ENCODE data around the gene ZNF652. TPM values are rescaled to one million over a fixed set of nuclear protein-coding genes. Genes with fewer than 3 reads are reported as not detected.

Gene ZNF652
- polyA plus RNA-seq, 1 of the 3 experiments (the other 2 are of a cell fraction), result 5.1 TPM

DNA sequence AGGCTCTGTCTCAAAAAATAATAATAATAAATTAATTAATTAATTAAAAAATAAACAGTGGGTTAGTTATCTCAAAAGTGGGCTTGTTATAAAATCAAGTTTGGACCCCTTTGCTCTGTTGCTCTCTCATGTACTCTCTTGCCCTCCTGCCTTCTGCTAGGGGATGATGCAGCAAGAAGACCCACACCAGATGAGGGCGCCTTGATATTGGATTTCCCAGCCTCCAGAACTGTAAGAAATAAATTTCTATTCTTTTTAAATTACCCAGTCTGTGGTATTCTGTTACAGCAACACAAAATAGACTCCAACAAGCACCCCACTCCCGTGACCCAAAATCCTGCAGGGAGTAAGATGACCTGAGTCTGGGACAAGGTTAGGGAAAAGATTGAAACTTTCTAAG, 2.1 kb upstream of the ZNF652 start:
- Histone ChIP-seq H3K9me2 (no peaks in the 10 kb centered on the region), H3K27me3 (ENCODE audit: insufficient read depth) (no peaks in the 10 kb centered on the region), H3K4me2 (no peak overlapping the region), H3K27ac (ENCODE audit: low read depth in 2 of 2, low read length in 1 of 2) (no peak overlapping the region), H3F3A (replicated peaks; ENCODE audit: insufficient read depth) (peaks cover 19% of the 10 kb centered on the region), H3K4me1 (ENCODE audit: control insufficient read depth in 1 of 2, insufficient read depth in 2 of 2, low read depth in 1 of 2, low read length in 1 of 2) (peaks cover 14 to 18% of the 10 kb centered on the region in 2 experiments; a peak in 3 of 4 replicates), H3K79me2 (ENCODE audit: insufficient read depth) (peaks cover 24% of the 10 kb centered on the region), H4K20me1 (ENCODE audit: insufficient read depth) (peaks cover 18% of the 10 kb centered on the region), H3K4me3 (ENCODE audit: low read depth in 2 of 2, low read length in 1 of 2) (no peak overlapping the region), H3K9ac (no peak overlapping the region), H3K9me3 (no peaks in the 10 kb centered on the region), H2AFZ (ENCODE audit: low read depth) (no peak overlapping the region), H3K36me3 (replicated peaks in 1 of 2; ENCODE audit: control insufficient read depth in 1 of 2, insufficient read depth in 2 of 2, low read length in 1 of 2) (no peaks in the 10 kb centered on the region)
- 93% methylated on average over 2 of the region's 2 CpGs for whole genome bisulfite sequencing (ENCODE audit: low lambda C conversion rate)
- POLR2A ChIA-PET, result no interaction called here
- no peak for DNase-seq
- TF ChIP-seq RAD21 (IDR thresholded peaks at IDR 0.05; ENCODE audit: low read length) (peak; percentile 20), CHD2 (IDR thresholded peaks at IDR 0.05; ENCODE audit: low read length, partially characterized antibody) (no peak)
- CTCF ChIA-PET, result interaction anchor here (1.0 to 2.5 kb wide), 7 partner anchors 11 to 192 kb away, joined by 3 to 12 read pairs (median 4); no protein-coding TSS in a partner anchor

DNA sequence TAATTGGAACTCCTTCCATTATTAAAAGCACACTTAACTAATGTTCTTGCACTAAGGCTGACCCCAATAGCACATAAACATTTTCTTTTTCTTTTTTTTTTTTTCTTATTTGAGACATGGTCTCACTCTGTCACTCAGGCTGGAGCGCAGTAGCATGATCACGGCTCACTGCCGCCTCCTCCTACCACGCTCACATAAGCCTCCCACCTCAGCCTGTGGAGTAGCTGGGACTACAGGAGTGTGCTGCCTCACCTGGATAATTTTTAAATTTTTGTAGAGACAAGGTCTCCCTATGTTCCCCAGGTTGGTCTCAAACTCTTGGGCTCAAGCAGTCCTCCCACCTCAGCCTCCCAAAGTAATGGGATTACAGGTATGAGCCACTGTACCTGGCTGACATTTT, 1.2 kb upstream of the ZNF652 start:
- no peak for TF ChIP-seq ELF1 (IDR thresholded peaks at IDR 0.05)
- TF ChIP-seq CHD2 (IDR thresholded peaks at IDR 0.05; ENCODE audit: low read length, partially characterized antibody), result no peak

DNA sequence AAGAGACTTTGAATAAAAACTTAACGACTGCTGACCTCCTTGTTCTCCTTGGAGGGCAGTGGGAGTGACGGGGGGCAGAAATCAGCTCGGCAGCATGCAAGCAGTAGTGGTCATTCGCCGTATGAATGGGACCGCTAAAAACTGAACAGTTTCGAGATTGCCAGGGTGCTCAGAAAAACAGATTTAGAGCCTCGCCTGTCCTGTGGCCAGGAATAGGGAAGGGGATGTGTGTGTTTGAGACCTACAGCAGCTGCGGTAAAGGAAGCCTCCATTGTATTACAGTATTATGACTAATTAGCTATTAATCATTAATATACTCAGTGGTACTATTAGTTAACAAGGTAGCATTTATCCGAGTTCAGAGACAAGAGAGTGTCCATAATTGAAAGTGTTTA, 670 bp upstream of the ZNF652 start:
- POLR2A ChIA-PET, result interaction anchor here (0.8 kb wide), 1 partner anchor 425 kb away, joined by 3 read pairs; no protein-coding TSS in a partner anchor
- no peak for TF ChIP-seq EP300 (IDR thresholded peaks at IDR 0.05; ENCODE audit: borderline replicate concordance in 1 of 2, low read depth in 1 of 2, low read length in 1 of 2)
- no peak for TF ChIP-seq POLR2AphosphoS5 (IDR thresholded peaks at IDR 0.05; ENCODE audit: low read depth, low read length)
- no peak for TF ChIP-seq CHD2 (IDR thresholded peaks at IDR 0.05; ENCODE audit: low read length, partially characterized antibody)
- TF ChIP-seq YY1 (IDR thresholded peaks at IDR 0.05; ENCODE audit: low read depth), result no peak
- TF ChIP-seq FOSL2 (IDR thresholded peaks at IDR 0.05; ENCODE audit: borderline replicate concordance, low read depth), result no peak
- TF ChIP-seq, protein P1, sequence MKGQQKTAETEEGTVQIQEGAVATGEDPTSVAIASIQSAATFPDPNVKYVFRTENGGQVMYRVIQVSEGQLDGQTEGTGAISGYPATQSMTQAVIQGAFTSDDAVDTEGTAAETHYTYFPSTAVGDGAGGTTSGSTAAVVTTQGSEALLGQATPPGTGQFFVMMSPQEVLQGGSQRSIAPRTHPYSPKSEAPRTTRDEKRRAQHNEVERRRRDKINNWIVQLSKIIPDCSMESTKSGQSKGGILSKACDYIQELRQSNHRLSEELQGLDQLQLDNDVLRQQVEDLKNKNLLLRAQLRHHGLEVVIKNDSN (IDR thresholded peaks at IDR 0.05; ENCODE audit: borderline replicate concordance, low read depth), result no peak
- TF ChIP-seq, protein P2, sequence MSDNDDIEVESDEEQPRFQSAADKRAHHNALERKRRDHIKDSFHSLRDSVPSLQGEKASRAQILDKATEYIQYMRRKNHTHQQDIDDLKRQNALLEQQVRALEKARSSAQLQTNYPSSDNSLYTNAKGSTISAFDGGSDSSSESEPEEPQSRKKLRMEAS (IDR thresholded peaks at IDR 0.05; ENCODE audit: low read depth), result no peak
- TF ChIP-seq, protein P3, sequence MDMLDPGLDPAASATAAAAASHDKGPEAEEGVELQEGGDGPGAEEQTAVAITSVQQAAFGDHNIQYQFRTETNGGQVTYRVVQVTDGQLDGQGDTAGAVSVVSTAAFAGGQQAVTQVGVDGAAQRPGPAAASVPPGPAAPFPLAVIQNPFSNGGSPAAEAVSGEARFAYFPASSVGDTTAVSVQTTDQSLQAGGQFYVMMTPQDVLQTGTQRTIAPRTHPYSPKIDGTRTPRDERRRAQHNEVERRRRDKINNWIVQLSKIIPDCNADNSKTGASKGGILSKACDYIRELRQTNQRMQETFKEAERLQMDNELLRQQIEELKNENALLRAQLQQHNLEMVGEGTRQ (IDR thresholded peaks at IDR 0.05; ENCODE audit: borderline replicate concordance, low read depth, low read length), result no peak
- no peak for TF ChIP-seq EZH2phosphoT487 (IDR thresholded peaks at IDR 0.05; ENCODE audit: borderline replicate concordance, low read depth)
- no peak for TF ChIP-seq NFIC (IDR thresholded peaks at IDR 0.05; ENCODE audit: borderline replicate concordance)
- TF ChIP-seq, protein P4, sequence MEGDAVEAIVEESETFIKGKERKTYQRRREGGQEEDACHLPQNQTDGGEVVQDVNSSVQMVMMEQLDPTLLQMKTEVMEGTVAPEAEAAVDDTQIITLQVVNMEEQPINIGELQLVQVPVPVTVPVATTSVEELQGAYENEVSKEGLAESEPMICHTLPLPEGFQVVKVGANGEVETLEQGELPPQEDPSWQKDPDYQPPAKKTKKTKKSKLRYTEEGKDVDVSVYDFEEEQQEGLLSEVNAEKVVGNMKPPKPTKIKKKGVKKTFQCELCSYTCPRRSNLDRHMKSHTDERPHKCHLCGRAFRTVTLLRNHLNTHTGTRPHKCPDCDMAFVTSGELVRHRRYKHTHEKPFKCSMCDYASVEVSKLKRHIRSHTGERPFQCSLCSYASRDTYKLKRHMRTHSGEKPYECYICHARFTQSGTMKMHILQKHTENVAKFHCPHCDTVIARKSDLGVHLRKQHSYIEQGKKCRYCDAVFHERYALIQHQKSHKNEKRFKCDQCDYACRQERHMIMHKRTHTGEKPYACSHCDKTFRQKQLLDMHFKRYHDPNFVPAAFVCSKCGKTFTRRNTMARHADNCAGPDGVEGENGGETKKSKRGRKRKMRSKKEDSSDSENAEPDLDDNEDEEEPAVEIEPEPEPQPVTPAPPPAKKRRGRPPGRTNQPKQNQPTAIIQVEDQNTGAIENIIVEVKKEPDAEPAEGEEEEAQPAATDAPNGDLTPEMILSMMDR (IDR thresholded peaks at IDR 0.05), result no peak
- no peak for TF ChIP-seq RXRA (IDR thresholded peaks at IDR 0.05; ENCODE audit: borderline replicate concordance, low read depth)
- TF ChIP-seq ELF1 (IDR thresholded peaks at IDR 0.05), result no peak
- no peak for DNase-seq
- peak overlapping the region; percentile 92 to 93 for H3K4me3 ChIP-seq (ENCODE audit: low read depth in 2 of 2, low read length in 1 of 2)
- peak overlapping the region; percentile 89 for H2AFZ ChIP-seq (ENCODE audit: low read depth)
- H3K9me3 ChIP-seq, result no peaks in the 10 kb centered on the region
- H3F3A ChIP-seq (replicated peaks; ENCODE audit: insufficient read depth), result peaks cover 19% of the 10 kb centered on the region
- H3K4me2 ChIP-seq, result peak overlapping the region; percentile 78
- H4K20me1 ChIP-seq (ENCODE audit: insufficient read depth), result peaks cover 32% of the 10 kb centered on the region
- CTCF ChIA-PET, result interaction anchor here (0.8 to 1.4 kb wide), 7 partner anchors 9 to 46 kb away, joined by 3 to 6 read pairs (median 3); no protein-coding TSS in a partner anchor
- peak overlapping the region; percentile 43 to 90; a peak in 3 of 4 replicates for H3K27ac ChIP-seq (ENCODE audit: low read depth in 2 of 2, low read length in 1 of 2)
- H3K9ac ChIP-seq, result peak overlapping the region; percentile 43; the same call in 1 of the 2 replicates
- no peaks in the 10 kb centered on the region for H3K27me3 ChIP-seq (ENCODE audit: insufficient read depth)
- H3K4me1 ChIP-seq (ENCODE audit: control insufficient read depth in 1 of 2, insufficient read depth in 2 of 2, low read depth in 1 of 2, low read length in 1 of 2), result peaks cover 17 to 18% of the 10 kb centered on the region in 2 experiments; a peak in 3 of 4 replicates
- H3K79me2 ChIP-seq (ENCODE audit: insufficient read depth), result peaks cover 38% of the 10 kb centered on the region
- no peaks in the 10 kb centered on the region for H3K36me3 ChIP-seq (replicated peaks in 1 of 2; ENCODE audit: control insufficient read depth in 1 of 2, insufficient read depth in 2 of 2, low read length in 1 of 2)
- no peaks in the 10 kb centered on the region for H3K9me2 ChIP-seq
- WGBS (ENCODE audit: low lambda C conversion rate), result 57% methylated on average over 10 of the region's 10 CpGs

More for the DNA sequence above, 1.2 kb upstream of the ZNF652 start:
- no peak overlapping the region for H2AFZ ChIP-seq (ENCODE audit: low read depth)
- no peak overlapping the region for H3K27ac ChIP-seq (ENCODE audit: low read depth in 2 of 2, low read length in 1 of 2)
- H3K79me2 ChIP-seq (ENCODE audit: insufficient read depth), result peaks cover 32% of the 10 kb centered on the region
- H3K9me2 ChIP-seq, result no peaks in the 10 kb centered on the region
- no peak overlapping the region for H3K4me2 ChIP-seq
- H4K20me1 ChIP-seq (ENCODE audit: insufficient read depth), result peaks cover 26% of the 10 kb centered on the region
- H3K9me3 ChIP-seq, result no peaks in the 10 kb centered on the region
- peaks cover 19% of the 10 kb centered on the region for H3F3A ChIP-seq (replicated peaks; ENCODE audit: insufficient read depth)
- no peaks in the 10 kb centered on the region for H3K36me3 ChIP-seq (replicated peaks in 1 of 2; ENCODE audit: control insufficient read depth in 1 of 2, insufficient read depth in 2 of 2, low read length in 1 of 2)
- H3K27me3 ChIP-seq (ENCODE audit: insufficient read depth), result no peaks in the 10 kb centered on the region
- H3K4me3 ChIP-seq (ENCODE audit: low read depth in 2 of 2, low read length in 1 of 2), result no peak overlapping the region
- POLR2A ChIA-PET, result no interaction called here
- no peak for DNase-seq
- H3K9ac ChIP-seq, result no peak overlapping the region
- H3K4me1 ChIP-seq (ENCODE audit: control insufficient read depth in 1 of 2, insufficient read depth in 2 of 2, low read depth in 1 of 2, low read length in 1 of 2), result peaks cover 17 to 18% of the 10 kb centered on the region in 2 experiments; a peak in 3 of 4 replicates
- WGBS (ENCODE audit: low lambda C conversion rate), result 97% methylated on average over 4 of the region's 4 CpGs
- CTCF ChIA-PET, result interaction anchor here (0.8 to 2.5 kb wide), 8 partner anchors 9 to 193 kb away, joined by 3 to 12 read pairs (median 3); no protein-coding TSS in a partner anchor
